ENCODE measurements around the gene GABRR1. TPM values are rescaled to one million over a fixed set of nuclear protein-coding genes. Genes with fewer than 3 reads are reported as not detected.

Gene GABRR1
- polyA plus RNA-seq, 3 donors, result not detected

GRCh38 chr6:89138173-89138572 is 79.0 kb downstream of the GABRR1 start:
- Histone ChIP-seq H3K4me2 (replicated peaks; ENCODE audit: extremely low read depth, low read length, poor library complexity, severe bottlenecking) (no peak overlapping the region), H3K27ac (ENCODE audit: low read depth in 1 of 2, low read length in 2 of 2) (no peak overlapping the region), H3K79me2 (ENCODE audit: insufficient read depth, low read length) (no peaks in the 10 kb centered on the region), H3K9me3 (replicated peaks in 1 of 2; ENCODE audit: control insufficient read depth in 1 of 2, insufficient read depth in 1 of 2, low read length in 2 of 2) (no peaks in the 10 kb centered on the region), H3K4me1 (ENCODE audit: control insufficient read depth in 1 of 2, insufficient read depth in 2 of 2, low read length in 2 of 2) (no peaks in the 10 kb centered on the region), H3K36me3 (replicated peaks in 1 of 2; ENCODE audit: control insufficient read depth in 1 of 2, insufficient read depth in 2 of 2, low read length in 2 of 2) (no peaks in the 10 kb centered on the region), H3K4me3 (replicated peaks in 1 of 3; ENCODE audit: low read depth in 2 of 3, low read length in 3 of 3) (no peak overlapping the region), H2AFZ (ENCODE audit: insufficient read depth, low read depth, low read length, poor library complexity, severe bottlenecking) (no peak overlapping the region), H4K20me1 (ENCODE audit: insufficient read depth, low read length) (no peaks in the 10 kb centered on the region), H3K27me3 (ENCODE audit: control insufficient read depth in 2 of 2, insufficient read depth in 2 of 2, low read length in 2 of 2) (no peaks in the 10 kb centered on the region), H3K9ac (ENCODE audit: insufficient read depth, low read length, poor library complexity, severe bottlenecking) (no peak overlapping the region)
- intact Hi-C loops (cut with micrococcal nuclease), result no loop called here
- no peak for TF ChIP-seq CTCF (IDR thresholded peaks at IDR 0.05)
- WGBS (ENCODE audit: insufficient coverage), result 100% methylated on average over 1 of the region's 2 CpGs
- Mint-ChIP-seq H3K4me3 (no peak overlapping the region), H3K9me3 (no peaks in the 10 kb centered on the region), H3K36me3 (no peaks in the 10 kb centered on the region), H3K27me3 (ENCODE audit: low read depth in 3 of 3) (no peaks in the 10 kb centered on the region), H3K4me1 (no peaks in the 10 kb centered on the region), H3K27ac (no peak overlapping the region)
- DNase-seq, result no peak

GRCh38 chr6:89134723-89135122 is 82.4 kb downstream of the GABRR1 start:
- intact Hi-C loops (cut with micrococcal nuclease), result no loop called here
- Mint-ChIP-seq H3K27ac (no peak overlapping the region), H3K36me3 (no peaks in the 10 kb centered on the region), H3K4me1 (peaks cover 8% of the 10 kb centered on the region), H3K27me3 (ENCODE audit: low read depth in 3 of 3) (no peaks in the 10 kb centered on the region), H3K9me3 (no peaks in the 10 kb centered on the region), H3K4me3 (no peak overlapping the region)
- no peaks in the 10 kb centered on the region for H3K36me3 ChIP-seq (replicated peaks in 1 of 2; ENCODE audit: control insufficient read depth in 1 of 2, insufficient read depth in 2 of 2, low read length in 2 of 2)
- TF ChIP-seq CTCF (IDR thresholded peaks at IDR 0.05), result no peak
- no peaks in the 10 kb centered on the region for H3K27me3 ChIP-seq (ENCODE audit: control insufficient read depth in 2 of 2, insufficient read depth in 2 of 2, low read length in 2 of 2)
- no peak for DNase-seq
- H3K4me1 ChIP-seq (ENCODE audit: control insufficient read depth in 1 of 2, insufficient read depth in 2 of 2, low read length in 2 of 2), result peaks cover 0 to 10% of the 10 kb centered on the region in 2 donors
- no peak overlapping the region for H3K4me3 ChIP-seq (replicated peaks in 1 of 3; ENCODE audit: low read depth in 2 of 3, low read length in 3 of 3)
- no peaks in the 10 kb centered on the region for H4K20me1 ChIP-seq (ENCODE audit: insufficient read depth, low read length)
- no peak overlapping the region for H3K9ac ChIP-seq (ENCODE audit: insufficient read depth, low read length, poor library complexity, severe bottlenecking)
- H3K27ac ChIP-seq (ENCODE audit: low read depth in 1 of 2, low read length in 2 of 2), result no peak overlapping the region
- no peaks in the 10 kb centered on the region for H3K79me2 ChIP-seq (ENCODE audit: insufficient read depth, low read length)
- no peaks in the 10 kb centered on the region for H3K9me3 ChIP-seq (replicated peaks in 1 of 2; ENCODE audit: control insufficient read depth in 1 of 2, insufficient read depth in 1 of 2, low read length in 2 of 2)
- H3K4me2 ChIP-seq (replicated peaks; ENCODE audit: extremely low read depth, low read length, poor library complexity, severe bottlenecking), result no peak overlapping the region
- WGBS (ENCODE audit: insufficient coverage), result 100% methylated on average over 2 of the region's 3 CpGs
- no peak overlapping the region for H2AFZ ChIP-seq (ENCODE audit: insufficient read depth, low read depth, low read length, poor library complexity, severe bottlenecking)
